ENCODE data around the gene TMEM263. TPM values are rescaled to one million over a fixed set of nuclear protein-coding genes. Genes with fewer than 3 reads are reported as not detected.

TMEM263 gene
- total and polyA plus RNA-seq, 2 of the 13 experiments (the other 11 are each of a cell fraction or from before 2014, with no cell fraction given): 25.9 to 58.6 TPM

DNA sequence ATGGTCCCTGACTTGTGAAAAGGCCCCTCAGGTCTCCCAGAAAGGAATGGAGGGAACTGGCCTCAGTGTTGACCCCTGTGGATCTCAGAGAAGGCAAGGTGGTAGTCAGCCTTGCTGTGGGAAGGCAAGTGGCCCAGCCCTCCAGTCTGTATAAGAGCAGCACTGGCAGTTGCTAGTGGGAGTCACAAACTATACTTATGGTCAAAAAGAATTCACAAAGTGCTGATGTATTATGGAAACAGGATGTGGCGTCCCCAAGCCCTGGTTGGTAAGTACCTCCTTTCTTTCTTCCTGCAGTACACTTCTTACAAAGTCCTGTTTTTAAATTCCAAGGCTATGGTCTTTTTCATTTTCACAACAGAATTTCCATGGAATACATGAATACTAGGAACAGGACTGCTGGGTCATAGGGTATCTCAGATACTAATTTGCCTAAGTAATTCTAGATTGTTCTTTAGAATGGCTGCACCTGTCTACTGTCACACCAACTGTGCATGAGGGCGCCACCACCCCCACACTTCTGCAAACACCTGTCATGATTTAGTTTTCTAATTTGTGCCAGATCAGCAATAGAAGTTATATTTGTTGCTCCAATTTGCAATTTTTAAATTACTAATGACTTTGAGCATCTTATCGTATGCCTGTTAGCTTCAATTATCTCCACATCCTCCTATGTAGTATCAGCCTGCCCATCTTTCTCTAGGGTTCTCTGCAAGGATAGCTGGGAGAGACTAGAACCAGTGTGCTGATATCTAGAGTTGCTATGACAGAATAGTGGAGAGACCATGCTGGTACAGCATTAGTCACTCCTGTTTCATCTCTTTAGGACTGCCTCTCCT, 40.7 kb upstream of the TMEM263 start (continued):
- no peak for TF ChIP-seq CBX2 (IDR thresholded peaks at IDR 0.05; ENCODE audit: low read depth, low read length)
- no peak for TF ChIP-seq CBX2 (CRISPR knock-in tag; IDR thresholded peaks at IDR 0.05; ENCODE audit: low read depth)
- no peak for TF ChIP-seq ZNF720 (CRISPR knock-in tag; IDR thresholded peaks at IDR 0.05)
- TF ChIP-seq ZNF547 (CRISPR knock-in tag; IDR thresholded peaks at IDR 0.05): no peak

DNA sequence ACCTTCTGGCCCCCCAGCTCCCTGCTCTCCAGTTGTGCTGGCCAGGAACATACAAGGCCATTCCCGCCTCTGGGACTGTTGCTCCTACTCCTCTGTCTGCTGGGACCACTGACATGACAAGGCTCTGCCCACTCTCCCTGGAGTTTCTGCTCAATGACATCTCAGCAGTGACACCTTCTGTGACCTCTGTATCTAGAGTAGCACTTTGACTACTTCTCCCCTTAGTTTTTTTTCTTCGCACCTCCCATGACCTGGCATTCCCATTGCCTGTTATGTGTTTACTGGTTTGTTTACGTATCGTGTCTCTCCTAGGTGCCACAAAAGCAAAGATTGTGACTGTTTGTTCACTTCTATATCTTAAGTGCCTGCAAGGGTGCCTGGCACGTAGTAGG, 40.1 kb upstream of the TMEM263 start:
- H3K4me3 ChIP-seq (replicated peaks in 1 of 3; ENCODE audit: insufficient read depth in 1 of 3, low read depth in 2 of 3, low read length in 3 of 3): no peak overlapping the region
- in situ Hi-C loops (cut with HindIII; ENCODE audit: extremely low pct_ligation_motif_present, low pct_unique_long_range_greater_than_20kb): loop anchor here (5.0 kb wide), 1 partner anchor 528 kb away; no protein-coding TSS in a partner anchor
- FAIRE-seq: no peak
- no peak overlapping the region for H3K4me2 ChIP-seq (ENCODE audit: low read depth, low read length)
- H3K36me3 ChIP-seq (replicated peaks in 1 of 2; ENCODE audit: control insufficient read depth in 1 of 2, insufficient read depth in 2 of 2, low read length in 2 of 2): no peaks in the 10 kb centered on the region
- H3K4me1 ChIP-seq (ENCODE audit: insufficient read depth, low read length): peaks cover 12% of the 10 kb centered on the region
- ChIA-PET CTCF (ENCODE audit: low intra/inter-chr PET ratio, low total read pairs) (no interaction called here), POLR2A (no interaction called here)
- no TSS peak for BruUV-seq (replicated peaks)
- H3K27ac ChIP-seq (ENCODE audit: extremely low read length, insufficient read depth, low read length): no peak overlapping the region
- no peaks in the 10 kb centered on the region for H3K79me2 ChIP-seq (ENCODE audit: insufficient read depth, low read length)
- H3K9me3 ChIP-seq (ENCODE audit: low read length): no peaks in the 10 kb centered on the region
- H2AFZ ChIP-seq (ENCODE audit: low read length): no peak overlapping the region
- no peak for DNase-seq (ENCODE audit: low spot score)
- intact Hi-C loops (cut with micrococcal nuclease; ENCODE audit: unreplicated experiment): loop anchor here (5.0 kb wide), 1 partner anchor 233 kb away; no protein-coding TSS in a partner anchor
- H3K27me3 ChIP-seq (ENCODE audit: control insufficient read depth in 1 of 2, insufficient read depth in 2 of 2, low read length in 2 of 2): no peaks in the 10 kb centered on the region; a peak in 1 of 5 replicates
- no peak for ATAC-seq
- H4K20me1 ChIP-seq (ENCODE audit: insufficient read depth, low read length): no peaks in the 10 kb centered on the region
- TF ChIP-seq, protein P1, sequence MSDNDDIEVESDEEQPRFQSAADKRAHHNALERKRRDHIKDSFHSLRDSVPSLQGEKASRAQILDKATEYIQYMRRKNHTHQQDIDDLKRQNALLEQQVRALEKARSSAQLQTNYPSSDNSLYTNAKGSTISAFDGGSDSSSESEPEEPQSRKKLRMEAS (IDR thresholded peaks at IDR 0.05): no peak
- TF ChIP-seq ZNF746 (CRISPR knock-in tag; IDR thresholded peaks at IDR 0.05): no peak
- no peak for TF ChIP-seq NFYC (CRISPR knock-in tag; IDR thresholded peaks at IDR 0.05)
- TF ChIP-seq NCOA5 (CRISPR knock-in tag; IDR thresholded peaks at IDR 0.05): no peak
- H3K9ac ChIP-seq (ENCODE audit: insufficient read depth, low read depth, low read length): no peak overlapping the region
- WGBS (ENCODE audit: low lambda C conversion rate): 55% methylated on average over 5 of the region's 5 CpGs
